DLD1 (cell line): ENCODE results near the gene ENDOD1.
"Not testable (repeated sequence)": the region's sequence is repeated elsewhere in the genome, so short reads cannot be mapped to it uniquely, and the experiment has no call there.

Experiments used
- in situ Hi-C: cut with HindIII; loops from 2 replicates; pipeline ENCODE4 v1.10.0; 2017; ENCODE audit warnings: low sequenced_read_pairs

Gene ENDOD1

GRCh38 chr11:95102733-95103132 is 13.1 kb downstream of the ENDOD1 start:
- in situ Hi-C loops, result no loop called here

GRCh38 chr11:95103701-95104100 is 14.1 kb downstream of the ENDOD1 start:
- in situ Hi-C loops, result no loop called here

- in situ Hi-C loops, result no loop called here
Observed at GRCh38 chr11:95104121-95104830, 14.6 kb downstream of the ENDOD1 start.

- in situ Hi-C loops, result no loop called here
Observed at GRCh38 chr11:95104856-95105255, 15.2 kb downstream of the ENDOD1 start.

GRCh38 chr11:95108159-95108611 is 18.5 kb downstream of the ENDOD1 start:
- in situ Hi-C loops, result no loop called here

- in situ Hi-C loops, result no loop called here
Observed at GRCh38 chr11:95108671-95109551, 19.3 kb downstream of the ENDOD1 start.

GRCh38 chr11:95111471-95111870 is 21.8 kb downstream of the ENDOD1 start:
- in situ Hi-C loops, result not testable (repeated sequence)

- in situ Hi-C loops, result no loop called here
Observed at GRCh38 chr11:95111923-95112540, 22.4 kb downstream of the ENDOD1 start.

GRCh38 chr11:95115597-95115996 is 26.0 kb downstream of the ENDOD1 start:
- in situ Hi-C loops, result no loop called here

- in situ Hi-C loops, result no loop called here
Observed at GRCh38 chr11:95119361-95120060, 29.9 kb downstream of the ENDOD1 start.

- in situ Hi-C loops, result no loop called here
Observed at GRCh38 chr11:95121698-95122097, 32.1 kb downstream of the ENDOD1 start.

GRCh38 chr11:95123556-95123955 is 33.9 kb downstream of the ENDOD1 start:
- in situ Hi-C loops, result no loop called here

GRCh38 chr11:95128602-95129001 is 39.0 kb downstream of the ENDOD1 start:
- in situ Hi-C loops, result no loop called here

- in situ Hi-C loops, result no loop called here
Observed at GRCh38 chr11:95132956-95133355, 43.3 kb downstream of the ENDOD1 start.

- in situ Hi-C loops, result no loop called here
Observed at GRCh38 chr11:95134491-95134890, 44.8 kb downstream of the ENDOD1 start.

GRCh38 chr11:95135155-95135554 is 45.5 kb downstream of the ENDOD1 start:
- in situ Hi-C loops, result no loop called here

- in situ Hi-C loops, result no loop called here
Observed at GRCh38 chr11:95135880-95136279, 46.2 kb downstream of the ENDOD1 start.

- in situ Hi-C loops, result not testable (repeated sequence)
Observed at GRCh38 chr11:95136747-95137146, 47.1 kb downstream of the ENDOD1 start.

- in situ Hi-C loops, result no loop called here
Observed at GRCh38 chr11:95137299-95137698, 47.7 kb downstream of the ENDOD1 start.

- in situ Hi-C loops, result no loop called here
Observed at GRCh38 chr11:95138448-95138847, 48.8 kb downstream of the ENDOD1 start.
